ENCODE data around the gene NPTN. TPM values are rescaled to one million over a fixed set of nuclear protein-coding genes. Genes with fewer than 3 reads are reported as not detected.
"Not testable (repeated sequence)": the region's sequence is repeated elsewhere in the genome, so short reads cannot be mapped to it uniquely, and the experiment has no call there.

The NPTN gene
- total RNA-seq, 1 experiment from 2014 or later = 190 TPM

GRCh38 chr15:73648014-73648295, 14.8 kb upstream of the NPTN start:
- Mint-ChIP-seq H3K9me3 (ENCODE audit: low read depth, unreplicated experiment) (no peaks in the 10 kb centered on the region), H3K27ac (ENCODE audit: unreplicated experiment) (no peak overlapping the region), H3K4me3 (ENCODE audit: low read depth, unreplicated experiment) (no peak overlapping the region), H3K4me1 (ENCODE audit: low read depth, unreplicated experiment) (peaks cover 15% of the 10 kb centered on the region), H3K36me3 (ENCODE audit: insufficient read depth, unreplicated experiment) (no peaks in the 10 kb centered on the region), H3K27me3 (ENCODE audit: unreplicated experiment) (no peaks in the 10 kb centered on the region)
- no TSS peak for BruUV-seq (replicated peaks)
- intact Hi-C loops (cut with micrococcal nuclease; ENCODE audit: unreplicated experiment) = no loop called here
- CTCF ChIA-PET = no interaction called here
- TF ChIP-seq, protein P1, sequence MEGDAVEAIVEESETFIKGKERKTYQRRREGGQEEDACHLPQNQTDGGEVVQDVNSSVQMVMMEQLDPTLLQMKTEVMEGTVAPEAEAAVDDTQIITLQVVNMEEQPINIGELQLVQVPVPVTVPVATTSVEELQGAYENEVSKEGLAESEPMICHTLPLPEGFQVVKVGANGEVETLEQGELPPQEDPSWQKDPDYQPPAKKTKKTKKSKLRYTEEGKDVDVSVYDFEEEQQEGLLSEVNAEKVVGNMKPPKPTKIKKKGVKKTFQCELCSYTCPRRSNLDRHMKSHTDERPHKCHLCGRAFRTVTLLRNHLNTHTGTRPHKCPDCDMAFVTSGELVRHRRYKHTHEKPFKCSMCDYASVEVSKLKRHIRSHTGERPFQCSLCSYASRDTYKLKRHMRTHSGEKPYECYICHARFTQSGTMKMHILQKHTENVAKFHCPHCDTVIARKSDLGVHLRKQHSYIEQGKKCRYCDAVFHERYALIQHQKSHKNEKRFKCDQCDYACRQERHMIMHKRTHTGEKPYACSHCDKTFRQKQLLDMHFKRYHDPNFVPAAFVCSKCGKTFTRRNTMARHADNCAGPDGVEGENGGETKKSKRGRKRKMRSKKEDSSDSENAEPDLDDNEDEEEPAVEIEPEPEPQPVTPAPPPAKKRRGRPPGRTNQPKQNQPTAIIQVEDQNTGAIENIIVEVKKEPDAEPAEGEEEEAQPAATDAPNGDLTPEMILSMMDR (IDR thresholded peaks at IDR 0.05; ENCODE audit: unreplicated experiment) = no peak
- DNase-seq = no peak

DNA sequence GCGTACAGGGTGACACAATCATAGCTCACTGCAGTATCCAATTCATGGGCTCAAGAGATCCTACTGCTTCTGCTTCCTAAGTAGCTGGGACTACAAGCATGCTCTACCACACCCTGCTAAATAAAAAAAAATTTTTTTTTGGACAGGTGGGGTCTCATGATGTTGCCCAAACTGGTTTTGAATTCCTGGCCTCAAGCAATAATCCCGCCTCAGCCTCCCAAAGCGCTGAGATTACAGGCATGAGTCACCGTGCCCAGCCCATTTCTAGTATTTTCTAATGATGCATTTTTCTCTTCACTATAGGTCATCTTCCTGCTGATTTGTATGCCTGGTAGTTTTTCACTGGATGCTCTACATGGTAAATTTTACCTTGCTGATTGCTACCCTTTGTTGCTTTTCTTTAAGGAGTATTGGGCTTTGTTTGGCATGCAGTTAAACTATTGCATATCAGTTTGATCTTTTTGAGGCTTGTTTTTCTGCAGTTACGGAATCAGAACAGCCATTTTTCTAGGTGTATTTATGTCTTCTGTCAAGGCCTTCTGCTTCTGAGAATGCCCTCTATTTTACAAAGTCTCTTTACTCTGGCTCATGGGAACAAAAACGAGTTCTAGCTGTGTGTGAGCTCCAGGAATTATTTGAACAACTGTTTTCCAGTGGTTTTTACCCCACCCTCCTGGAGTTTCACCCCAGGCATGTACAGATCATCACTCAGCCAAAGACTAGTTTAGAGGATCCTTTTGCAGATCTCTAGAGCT, 14.2 kb upstream of the NPTN start:
- Mint-ChIP-seq H3K9me3 (ENCODE audit: low read depth, unreplicated experiment) (no peaks in the 10 kb centered on the region), H3K4me3 (ENCODE audit: low read depth, unreplicated experiment) (no peak overlapping the region), H3K27me3 (ENCODE audit: unreplicated experiment) (no peaks in the 10 kb centered on the region), H3K27ac (ENCODE audit: unreplicated experiment) (no peak overlapping the region), H3K4me1 (ENCODE audit: low read depth, unreplicated experiment) (peaks cover 15% of the 10 kb centered on the region), H3K36me3 (ENCODE audit: insufficient read depth, unreplicated experiment) (no peaks in the 10 kb centered on the region)
- CTCF ChIA-PET = interaction anchor here (0.6 to 0.8 kb wide), 2 partner anchors 30 to 89 kb away, joined by 3 read pairs; no protein-coding TSS in a partner anchor
- DNase-seq = peak; percentile 44
- no TSS peak for BruUV-seq (replicated peaks)
- intact Hi-C loops (cut with micrococcal nuclease; ENCODE audit: unreplicated experiment) = no loop called here
- TF ChIP-seq, protein P1 (IDR thresholded peaks at IDR 0.05; ENCODE audit: unreplicated experiment) = no peak

DNA sequence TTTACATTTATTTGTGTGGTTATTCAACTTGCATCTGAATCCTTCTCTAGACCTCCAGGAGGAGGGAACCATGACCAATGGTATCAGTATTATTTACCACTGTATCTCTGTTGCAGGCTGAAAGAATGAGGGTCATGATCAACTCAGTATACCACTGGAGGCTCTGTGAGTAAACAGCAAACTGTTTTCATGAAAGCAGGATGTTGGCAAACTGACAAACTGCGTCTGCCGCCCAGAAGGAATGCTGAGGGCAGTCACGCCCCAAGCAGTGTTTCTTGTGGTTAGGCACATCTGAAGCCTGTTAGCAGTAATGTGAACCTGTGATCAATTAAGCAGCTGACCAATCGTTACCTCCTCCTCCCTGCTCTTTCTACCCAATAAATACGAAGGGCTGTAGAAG, 6.3 kb upstream of the NPTN start:
- Mint-ChIP-seq H3K27me3 (ENCODE audit: unreplicated experiment) (peaks cover 36% of the 10 kb centered on the region), H3K4me1 (ENCODE audit: low read depth, unreplicated experiment) (peaks cover 32% of the 10 kb centered on the region), H3K27ac (ENCODE audit: unreplicated experiment) (peak overlapping the region; percentile 25)
- H3K4me3 Mint-ChIP-seq (ENCODE audit: low read depth, unreplicated experiment); intact Hi-C loops (cut with micrococcal nuclease; ENCODE audit: unreplicated experiment); H3K36me3 Mint-ChIP-seq (ENCODE audit: insufficient read depth, unreplicated experiment); H3K9me3 Mint-ChIP-seq (ENCODE audit: low read depth, unreplicated experiment); BruUV-seq (replicated peaks): not testable (repeated sequence)
- CTCF ChIA-PET = interaction anchor here (0.6 to 1.6 kb wide), 5 partner anchors 22 to 1602 kb away, joined by 3 to 7 read pairs (median 4); no protein-coding TSS in a partner anchor
- DNase-seq = peak; percentile 82

- peaks cover 36% of the 10 kb centered on the region for H3K27me3 Mint-ChIP-seq (ENCODE audit: unreplicated experiment)
- H3K36me3 Mint-ChIP-seq (ENCODE audit: insufficient read depth, unreplicated experiment) = peaks cover 20% of the 10 kb centered on the region
- no peak overlapping the region for H3K4me3 Mint-ChIP-seq (ENCODE audit: low read depth, unreplicated experiment)
- DNase-seq = no peak
- CTCF ChIA-PET = interaction anchor here (1.3 to 3.3 kb wide), 3 partner anchors 57 to 345 kb away, joined by 3 to 52 read pairs (median 5); no protein-coding TSS in a partner anchor
- intact Hi-C loops (cut with micrococcal nuclease; ENCODE audit: unreplicated experiment) = loop anchor here (2.0 kb wide), 1 partner anchor 39 kb away; no protein-coding TSS in a partner anchor
- H3K27ac Mint-ChIP-seq (ENCODE audit: unreplicated experiment) = no peak overlapping the region
- H3K9me3 Mint-ChIP-seq (ENCODE audit: low read depth, unreplicated experiment) = no peaks in the 10 kb centered on the region
- H3K4me1 Mint-ChIP-seq (ENCODE audit: low read depth, unreplicated experiment) = peaks cover 43% of the 10 kb centered on the region
- TF ChIP-seq, protein P1 (IDR thresholded peaks at IDR 0.05; ENCODE audit: unreplicated experiment) = no peak
- BruUV-seq (replicated peaks) = no TSS peak
Measured at GRCh38 chr15:73637527-73637926, 4.3 kb upstream of the NPTN start.

DNA sequence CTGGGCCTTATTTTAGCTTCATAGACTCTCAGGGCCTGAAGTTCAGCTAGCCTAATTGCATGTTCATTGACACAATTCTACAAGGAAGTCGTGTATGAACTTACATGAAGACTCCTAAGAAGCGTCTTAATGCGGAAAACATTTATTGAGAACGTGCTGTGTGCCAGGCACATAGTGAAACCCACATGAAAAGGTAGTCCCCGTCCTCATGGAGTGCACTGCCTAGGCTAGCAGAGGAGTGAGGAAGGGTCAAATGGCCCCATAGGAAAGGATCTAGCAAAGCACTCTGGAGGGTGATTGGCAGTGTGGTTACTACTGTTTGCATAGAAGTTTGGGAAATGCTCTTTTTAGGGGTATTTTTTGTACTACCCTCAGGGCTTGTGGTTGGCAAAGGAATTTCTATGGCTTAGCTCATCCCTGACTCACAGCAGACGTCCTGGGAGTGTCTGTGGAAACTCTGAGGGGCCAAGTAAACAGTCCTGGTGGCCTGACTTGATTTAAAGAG, 854 bp upstream of the NPTN start:
- no peaks in the 10 kb centered on the region for H3K9me3 Mint-ChIP-seq (ENCODE audit: low read depth, unreplicated experiment)
- intact Hi-C loops (cut with micrococcal nuclease; ENCODE audit: unreplicated experiment) = no loop called here
- CTCF ChIA-PET = interaction anchor here (0.5 to 3.3 kb wide), 7 partner anchors 43 to 227 kb away, joined by 3 to 52 read pairs (median 5); no protein-coding TSS in a partner anchor
- H3K27ac Mint-ChIP-seq (ENCODE audit: unreplicated experiment) = peak overlapping the region; percentile 88
- H3K27me3 Mint-ChIP-seq (ENCODE audit: unreplicated experiment) = peaks cover 21% of the 10 kb centered on the region
- BruUV-seq (replicated peaks) = no TSS peak
- H3K4me3 Mint-ChIP-seq (ENCODE audit: low read depth, unreplicated experiment) = peak overlapping the region; percentile 70
- TF ChIP-seq, protein P1 (IDR thresholded peaks at IDR 0.05; ENCODE audit: unreplicated experiment) = no peak
- peaks cover 25% of the 10 kb centered on the region for H3K36me3 Mint-ChIP-seq (ENCODE audit: insufficient read depth, unreplicated experiment)
- DNase-seq = peak; percentile 36
- peaks cover 52% of the 10 kb centered on the region for H3K4me1 Mint-ChIP-seq (ENCODE audit: low read depth, unreplicated experiment)
